Neural cell (in vitro differentiated cells): ENCODE measurements around the gene BICRAL.

Experiments
- CTCF ChIP-seq: fragments of 450-650 bp; IDR thresholded peaks from 2 replicates; pipeline ENCODE4 v1.5.1; 2014; ENCODE audit warnings: antibody characterized with exemption, mild to moderate bottlenecking, moderate library complexity; ENCODE audit not compliant: poor library complexity, severe bottlenecking
- EP300 ChIP-seq: fragments of 450-650 bp; conservative IDR thresholded peaks from 2 replicates; pipeline ENCODE4 v1.6.1; 2014; ENCODE audit warnings: antibody characterized with exemption, mild to moderate bottlenecking, moderate library complexity; ENCODE audit not compliant: poor library complexity, severe bottlenecking
- EZH2 ChIP-seq: fragments of 200-600, 300-800 bp; shearing (Covaris generic), sonication (generic); IDR thresholded peaks from 2 replicates; pipeline ENCODE4 v1.6.1; 2014; ENCODE audit warnings: antibody characterized with exemption, low read length, borderline replicate concordance, mild to moderate bottlenecking; ENCODE audit not compliant: insufficient read depth, poor library complexity, severe bottlenecking
- POLR2AphosphoS5 ChIP-seq: IDR thresholded peaks from 2 replicates; pipeline ENCODE4 v1.6.1; 2012
- REST ChIP-seq: IDR thresholded peaks from 2 replicates; pipeline ENCODE4 v1.6.1; 2012; ENCODE audit warnings: borderline replicate concordance
- SMC3 ChIP-seq: fragments of 450-650 bp; conservative IDR thresholded peaks from 2 replicates; pipeline ENCODE4 v1.6.1; 2014; ENCODE audit warnings: antibody characterized with exemption, mild to moderate bottlenecking, moderate library complexity; ENCODE audit not compliant: poor library complexity
- TAF1 ChIP-seq: IDR thresholded peaks from 2 replicates; pipeline ENCODE4 v1.6.1; 2012; ENCODE audit warnings: low read depth

GRCh38 chr6:42744351-42744893, 37.4 kb upstream of the BICRAL start:
- TF ChIP-seq POLR2AphosphoS5 (no peak), CTCF (no peak), TAF1 (no peak), EP300 (no peak), EZH2 (no peak), REST (no peak), SMC3 (no peak)
